ENCODE results near the gene AGBL5. TPM values are rescaled to one million over a fixed set of nuclear protein-coding genes. Genes with fewer than 3 reads are reported as not detected.

Gene AGBL5
- total and polyA plus RNA-seq, 2 donors (not counting 1 experiment from before 2014, with no cell fraction given): 10.0 to 17.5 TPM

- H4K20me1 ChIP-seq (ENCODE audit: control insufficient read depth, insufficient read depth, low read length, poor library complexity, severe bottlenecking): no peaks in the 10 kb centered on the region
- peak overlapping the region; percentile 74 for H3K9ac ChIP-seq (ENCODE audit: low read length)
- ATAC-seq (ENCODE audit: low read depth) (no peak), DNase-seq (no peak)
- POLR2A ChIA-PET: interaction anchor here (0.6 to 4.2 kb wide), 12 partner anchors 10 to 376 kb away, joined by 3 to 48 read pairs (median 4); partner anchors contain the start of genes NRBP1, OST4 and TMEM214
- TF ChIP-seq CTCF (IDR thresholded peaks at IDR 0.05): no peak
- H3K36me3 ChIP-seq (replicated peaks in 1 of 2; ENCODE audit: control extremely low read depth in 1 of 2, control insufficient read depth in 1 of 2, extremely low read depth in 1 of 2, insufficient read depth in 2 of 2, low read length in 1 of 2): peaks cover 0 to 20% of the 10 kb centered on the region in 2 experiments
- intact Hi-C loops (cut with micrococcal nuclease): loop anchor here (1.0 kb wide), 5 partner anchors 19 to 318 kb away; partner anchors contain the start of genes EIF2B4, KHK, OST4 and SNX17
- H3K79me2 ChIP-seq (ENCODE audit: control insufficient read depth, insufficient read depth, low read length): no peaks in the 10 kb centered on the region
- peak overlapping the region; percentile 91 for H2AFZ ChIP-seq (ENCODE audit: insufficient read depth, low read depth, low read length, poor library complexity, severe bottlenecking)
- no peaks in the 10 kb centered on the region for H3K9me3 Mint-ChIP-seq (ENCODE audit: insufficient read depth)
- WGBS (ENCODE audit: insufficient coverage): 5% methylated on average over 19 of the region's 24 CpGs
- H3K4me3 Mint-ChIP-seq: peak overlapping the region; percentile 95
- peaks cover 7% of the 10 kb centered on the region for H3K27me3 Mint-ChIP-seq
- H3K4me1 ChIP-seq (ENCODE audit: control insufficient read depth in 2 of 2, insufficient read depth in 2 of 2, low read length in 2 of 2): peaks cover 4 to 15% of the 10 kb centered on the region in 2 donors
- CTCF ChIA-PET: interaction anchor here (0.7 to 3.7 kb wide), 10 partner anchors 10 to 226 kb away, joined by 3 to 27 read pairs (median 6); partner anchors contain the start of genes OST4 and TMEM214
- peak overlapping the region; percentile 15 to 80 for H3K27ac ChIP-seq (ENCODE audit: low read length in 2 of 2)
- peak overlapping the region; percentile 84 for H3K27ac Mint-ChIP-seq
- H3K4me3 ChIP-seq (ENCODE audit: control extremely low read depth in 1 of 5, extremely low read depth in 1 of 5, insufficient read depth in 1 of 5, low read depth in 2 of 5, low read length in 4 of 5): peak overlapping the region; percentile 23 to 93 (median 70)
- H3K27me3 ChIP-seq (replicated peaks in 1 of 4; ENCODE audit: control extremely low read depth in 1 of 4, control insufficient read depth in 3 of 4, insufficient read depth in 4 of 4, low read length in 3 of 4): no peaks in the 10 kb centered on the region
- H3K4me2 ChIP-seq (replicated peaks; ENCODE audit: low read depth, low read length, poor library complexity, severe bottlenecking): peak overlapping the region; percentile 94
- no peaks in the 10 kb centered on the region for H3K9me3 ChIP-seq (ENCODE audit: control extremely low read depth in 1 of 3, control insufficient read depth in 2 of 3, insufficient read depth in 1 of 3, low read length in 2 of 3)
- peaks cover 17% of the 10 kb centered on the region for H3K4me1 Mint-ChIP-seq
These were observed 606 bp downstream of the AGBL5 start for GRCh38 chr2:27051902-27052645.

GRCh38 chr2:27053321-27053720, 1.9 kb downstream of the AGBL5 start:
- Histone ChIP-seq H3K27me3 (replicated peaks in 1 of 4; ENCODE audit: control extremely low read depth in 1 of 4, control insufficient read depth in 3 of 4, insufficient read depth in 4 of 4, low read length in 3 of 4) (no peaks in the 10 kb centered on the region), H4K20me1 (ENCODE audit: control insufficient read depth, insufficient read depth, low read length, poor library complexity, severe bottlenecking) (no peaks in the 10 kb centered on the region), H3K4me3 (ENCODE audit: control extremely low read depth in 1 of 5, extremely low read depth in 1 of 5, insufficient read depth in 1 of 5, low read depth in 2 of 5, low read length in 4 of 5) (no peak overlapping the region), H2AFZ (ENCODE audit: insufficient read depth, low read depth, low read length, poor library complexity, severe bottlenecking) (no peak overlapping the region), H3K79me2 (ENCODE audit: control insufficient read depth, insufficient read depth, low read length) (no peaks in the 10 kb centered on the region), H3K4me2 (replicated peaks; ENCODE audit: low read depth, low read length, poor library complexity, severe bottlenecking) (no peak overlapping the region), H3K36me3 (replicated peaks in 1 of 2; ENCODE audit: control extremely low read depth in 1 of 2, control insufficient read depth in 1 of 2, extremely low read depth in 1 of 2, insufficient read depth in 2 of 2, low read length in 1 of 2) (peaks cover 0 to 24% of the 10 kb centered on the region in 2 experiments), H3K9me3 (ENCODE audit: control extremely low read depth in 1 of 3, control insufficient read depth in 2 of 3, insufficient read depth in 1 of 3, low read length in 2 of 3) (no peaks in the 10 kb centered on the region), H3K27ac (ENCODE audit: low read length in 2 of 2) (no peak overlapping the region), H3K9ac (ENCODE audit: low read length) (no peak overlapping the region), H3K4me1 (ENCODE audit: control insufficient read depth in 2 of 2, insufficient read depth in 2 of 2, low read length in 2 of 2) (peaks cover 4 to 15% of the 10 kb centered on the region in 2 donors)
- intact Hi-C loops (cut with micrococcal nuclease): no loop called here
- peaks cover 7% of the 10 kb centered on the region for H3K27me3 Mint-ChIP-seq
- H3K4me1 Mint-ChIP-seq: peaks cover 17% of the 10 kb centered on the region
- H3K27ac Mint-ChIP-seq: peak overlapping the region; percentile 27
- ATAC-seq (ENCODE audit: low read depth) (no peak), DNase-seq (no peak)
- H3K4me3 Mint-ChIP-seq: peak overlapping the region; percentile 95
- no peaks in the 10 kb centered on the region for H3K9me3 Mint-ChIP-seq (ENCODE audit: insufficient read depth)
- CTCF ChIA-PET: interaction anchor here (0.8 to 1.3 kb wide), 3 partner anchors 18 to 227 kb away, joined by 3 to 4 read pairs (median 3); partner anchors contain the start of gene OST4
- TF ChIP-seq CTCF (IDR thresholded peaks at IDR 0.05) (no peak), EZH2 (IDR thresholded peaks at IDR 0.05; ENCODE audit: borderline replicate concordance, insufficient read depth, low read depth, low read length, poor library complexity, severe bottlenecking) (no peak)
- WGBS (ENCODE audit: insufficient coverage): 92% methylated on average over 11 of the region's 11 CpGs
- POLR2A ChIA-PET: no interaction called here
